A549 treated with GW870086 at 1 μM for 4 hours (cell line): ENCODE measurements around the gene ZDHHC13. TPM values are rescaled to one million over a fixed set of nuclear protein-coding genes. Genes with fewer than 3 reads are reported as not detected.

ENCODE experiments used
- total RNA-seq: library from RNA; stranded (reverse); fragments of 200-300 nt; extraction: Qiagen RNA extraction; gene quantifications from 5 replicates; pipeline ENCODE4 v1.2.3, GENCODE V29; 2022; ENCODE audit warnings: low read depth

ZDHHC13 gene, protein sequence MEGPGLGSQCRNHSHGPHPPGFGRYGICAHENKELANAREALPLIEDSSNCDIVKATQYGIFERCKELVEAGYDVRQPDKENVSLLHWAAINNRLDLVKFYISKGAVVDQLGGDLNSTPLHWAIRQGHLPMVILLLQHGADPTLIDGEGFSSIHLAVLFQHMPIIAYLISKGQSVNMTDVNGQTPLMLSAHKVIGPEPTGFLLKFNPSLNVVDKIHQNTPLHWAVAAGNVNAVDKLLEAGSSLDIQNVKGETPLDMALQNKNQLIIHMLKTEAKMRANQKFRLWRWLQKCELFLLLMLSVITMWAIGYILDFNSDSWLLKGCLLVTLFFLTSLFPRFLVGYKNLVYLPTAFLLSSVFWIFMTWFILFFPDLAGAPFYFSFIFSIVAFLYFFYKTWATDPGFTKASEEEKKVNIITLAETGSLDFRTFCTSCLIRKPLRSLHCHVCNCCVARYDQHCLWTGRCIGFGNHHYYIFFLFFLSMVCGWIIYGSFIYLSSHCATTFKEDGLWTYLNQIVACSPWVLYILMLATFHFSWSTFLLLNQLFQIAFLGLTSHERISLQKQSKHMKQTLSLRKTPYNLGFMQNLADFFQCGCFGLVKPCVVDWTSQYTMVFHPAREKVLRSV
- 15.2 to 18.2 TPM (median 16.9 TPM) in 5 replicates for total RNA-seq

GRCh38 chr11:19116971-19117759, at the start of gene ZDHHC13:
Gene ZDHHC13 (plus strand): TSS chr11:19117168. CDS start chr11:19117250, 82 bp downstream.

GRCh38 chr11:19201737-19202605, 85.0 kb downstream of the ZDHHC13 start, which contains the start of gene CSRP3:
Gene CSRP3 (minus strand): TSS chr11:19201983. CDS start chr11:19192448, 9,535 bp downstream.

Other genes with a start within 250 kb of the ZDHHC13 start
- gene MRGPRX1, start 177.8 kb upstream of the ZDHHC13 start, total RNA-seq: not detected in 5 replicates
- gene MRGPRX2, start 56.5 kb upstream of the ZDHHC13 start, total RNA-seq: not detected in 5 replicates
- not detected in 5 replicates for gene CSRP3, start 84.8 kb downstream of the ZDHHC13 start, total RNA-seq
- 5.6 to 7.0 TPM (median 6.2 TPM) in 5 replicates for gene E2F8, start 123.8 kb downstream of the ZDHHC13 start, total RNA-seq